B cell (primary cell): ENCODE results near the gene REST. TPM values are rescaled to one million over a fixed set of nuclear protein-coding genes. Genes with fewer than 3 reads are reported as not detected.

Experiments
- ATAC-seq: fragments of 200-7000 bp; cut with Tn5 transposase; one replicate; pipeline ENCODE4 v1.10.0; 2021; ENCODE audit warnings: low read depth, mild to moderate bottlenecking, moderate number of reproducible peaks, moderate library complexity
- CTCF ChIA-PET: fragments of 350-600 bp; sonication (Branson Sonifier 250); formaldehyde crosslinking; loops from one replicate; lab custom pipeline; 2021; ENCODE audit warnings: antibody characterized with exemption, inconsistent platforms; lab: Charles Lee
- POLR2A ChIA-PET: fragments of 350-600 bp; sonication (Branson Sonifier 250); formaldehyde crosslinking; loops from one replicate; lab custom pipeline; 2021; ENCODE audit warnings: antibody characterized with exemption; lab: Charles Lee
- DNase-seq: peaks from one replicate; pipeline ENCODE4 v3.0.0; 2013
- H2AFZ ChIP-seq: 2 replicates; pipeline ENCODE4 v1.6.1; 2012; ENCODE audit warnings: mild to moderate bottlenecking, low read depth, low read length; ENCODE audit not compliant: insufficient read depth, poor library complexity, severe bottlenecking
- H3K27ac ChIP-seq, 2 donors: 1 replicate in 1 of 2; 2 replicates in 1 of 2; pipeline ENCODE4 v1.5.1; 2012 to 2013; ENCODE audit warnings: low read length in 2 of 2, mild to moderate bottlenecking in 2 of 2, moderate library complexity in 1 of 2
- H3K27me3 ChIP-seq, 4 experiments: fragments of 200-600 bp in 1 of 4; sonication (generic) in 1 of 4; replicated peaks in 1 of 4; 1 replicate in 2 of 4; 2 replicates in 2 of 4; pipeline versions ENCODE4 v1.6.1 to v1.7.0; 2013 to 2016; ENCODE audit warnings: low read length in 3 of 4, mild to moderate bottlenecking in 2 of 4, mixed read lengths in 1 of 4, moderate library complexity in 1 of 4; ENCODE audit not compliant: insufficient read depth in 4 of 4, control insufficient read depth in 3 of 4; ENCODE audit errors: control extremely low read depth in 1 of 4
- H3K36me3 ChIP-seq, 2 experiments: replicated peaks in 1 of 2; 1 replicate in 1 of 2; 2 replicates in 1 of 2; pipeline versions ENCODE4 v1.6.1 to v1.7.1; 2013; ENCODE audit warnings: low read length in 1 of 2; ENCODE audit not compliant: insufficient read depth in 2 of 2, control insufficient read depth in 1 of 2; ENCODE audit errors: control extremely low read depth in 1 of 2, extremely low read depth in 1 of 2
- H3K4me1 ChIP-seq, 2 donors: fragments of 200-600 bp in 1 of 2; sonication (generic) in 1 of 2; 1 replicate in 1 of 2; 2 replicates in 1 of 2; pipeline versions ENCODE4 v1.5.1 to v1.6.1; 2013 to 2017; ENCODE audit warnings: low read length in 2 of 2; ENCODE audit not compliant: control insufficient read depth in 2 of 2, insufficient read depth in 2 of 2
- H3K4me2 ChIP-seq: replicated peaks from 2 replicates; pipeline ENCODE3; 2012; ENCODE audit warnings: mild to moderate bottlenecking, low read depth, low read length; ENCODE audit not compliant: poor library complexity, severe bottlenecking
- H3K4me3 ChIP-seq, 5 experiments: fragments of 200-600 bp in 1 of 5; sonication (generic) in 1 of 5; 1 replicate in 3 of 5; 2 replicates in 2 of 5; pipeline versions ENCODE4 v1.5.1 to v1.7.0; 2011 to 2016; ENCODE audit warnings: low read length in 4 of 5, mild to moderate bottlenecking in 4 of 5, low read depth in 2 of 5, control low read depth in 1 of 5, moderate library complexity in 1 of 5; ENCODE audit not compliant: insufficient read depth in 1 of 5; ENCODE audit errors: control extremely low read depth in 1 of 5, extremely low read depth in 1 of 5
- H3K79me2 ChIP-seq: fragments of 200-600 bp; sonication (generic); one replicate; pipeline ENCODE4 v1.6.0; 2016; ENCODE audit warnings: low read length; ENCODE audit not compliant: control insufficient read depth, insufficient read depth
- H3K9ac ChIP-seq: fragments of 200-600 bp; sonication (generic); 2 replicates; pipeline ENCODE4 v1.6.1; 2017; ENCODE audit warnings: mild to moderate bottlenecking, low read length, moderate library complexity
- H3K9me3 ChIP-seq, 3 donors: one replicate each; pipeline versions ENCODE4 v1.6.1 to v1.7.1; 2013; ENCODE audit warnings: low read length in 2 of 3; ENCODE audit not compliant: control insufficient read depth in 2 of 3, insufficient read depth in 1 of 3; ENCODE audit errors: control extremely low read depth in 1 of 3
- H4K20me1 ChIP-seq: 2 replicates; pipeline ENCODE4 v1.6.0; 2012; ENCODE audit warnings: mild to moderate bottlenecking, low read length; ENCODE audit not compliant: insufficient read depth, control insufficient read depth, poor library complexity, severe bottlenecking
- H3K27ac Mint-ChIP-seq: one replicate; pipeline ENCODE4 v1.8.0; 2021; ENCODE audit warnings: mixed read lengths
- H3K27me3 Mint-ChIP-seq: one replicate; pipeline ENCODE4 v1.8.0; 2021; ENCODE audit warnings: mixed read lengths
- H3K4me1 Mint-ChIP-seq: one replicate; pipeline ENCODE4 v1.8.0; 2021; ENCODE audit warnings: mixed read lengths
- H3K4me3 Mint-ChIP-seq: one replicate; pipeline ENCODE4 v1.8.0; 2021; ENCODE audit warnings: mixed read lengths
- H3K9me3 Mint-ChIP-seq: one replicate; pipeline ENCODE4 v1.8.0; 2022; ENCODE audit warnings: mixed read lengths; ENCODE audit not compliant: insufficient read depth
- EZH2 ChIP-seq: IDR thresholded peaks from 2 replicates; pipeline ENCODE4 v1.6.1; 2012; ENCODE audit warnings: borderline replicate concordance, low read depth, mild to moderate bottlenecking, moderate library complexity, low read length; ENCODE audit not compliant: insufficient read depth, poor library complexity, severe bottlenecking
- WGBS: methylation state at CpG from one replicate; pipeline ENCODE4 v1.1.5; 2013; ENCODE audit warnings: missing lambda C conversion rate; ENCODE audit not compliant: insufficient coverage; 5-methylcytosine and 5-hydroxymethylcytosine counted together
- intact Hi-C: fragments of 100-400 bp; cut with micrococcal nuclease; formaldehyde crosslinking; loops from one replicate; pipeline ENCODE4 v1.10.0; 2022
- polyA plus RNA-seq: library from polyadenylated mRNA; depleted of rRNA; stranded (reverse); fragments of >200 nt; gene quantifications from 2 replicates; pipeline ENCODE4 v1.2.3, GENCODE V29; 2012
- total RNA-seq, 2 donors: library from RNA; stranded (reverse); fragments of 120-200 nt in 1 of 2; gene quantifications; 1 replicate in 1 of 2; 2 replicates in 1 of 2; pipeline versions ENCODE4 v1.2.3 to v1.2.4, GENCODE V29; 2013 to 2022
- TF ChIP-seq, protein P1 (sequence below): fragments of 200-600 bp; IDR thresholded peaks from one replicate; pipeline ENCODE4 v1.8.0; 2022; ENCODE audit warnings: antibody characterized with exemption, mild to moderate bottlenecking

REST gene
- total and polyA plus RNA-seq, 2 donors (not counting 1 experiment from before 2014, with no cell fraction given) = 6.2 to 59.4 TPM

- Histone ChIP-seq H3K79me2 (peaks cover 96% of the 10 kb centered on the region), H3K36me3 (peaks cover 0 to 53% of the 10 kb centered on the region in 2 experiments), H2AFZ (no peak overlapping the region), H3K4me1 (peaks cover 0 to 12% of the 10 kb centered on the region in 2 donors), H3K9me3 (no peaks in the 10 kb centered on the region), H3K9ac (no peak overlapping the region), H4K20me1 (peaks cover 88% of the 10 kb centered on the region), H3K4me2 (no peak overlapping the region), H3K27me3 (no peaks in the 10 kb centered on the region), H3K4me3 (no peak overlapping the region), H3K27ac (no peak overlapping the region)
- ATAC-seq = no peak
- no peak overlapping the region for H3K4me3 Mint-ChIP-seq
- H3K27me3 Mint-ChIP-seq = no peaks in the 10 kb centered on the region
- no CpG with 5 or more reads among the region's 1 CpG for WGBS
- peaks cover 28% of the 10 kb centered on the region for H3K4me1 Mint-ChIP-seq
- intact Hi-C loops = no loop called here
- H3K9me3 Mint-ChIP-seq = no peaks in the 10 kb centered on the region
- ChIA-PET CTCF (no interaction called here), POLR2A (no interaction called here)
- no peak for TF ChIP-seq EZH2
- TF ChIP-seq, protein P1, sequence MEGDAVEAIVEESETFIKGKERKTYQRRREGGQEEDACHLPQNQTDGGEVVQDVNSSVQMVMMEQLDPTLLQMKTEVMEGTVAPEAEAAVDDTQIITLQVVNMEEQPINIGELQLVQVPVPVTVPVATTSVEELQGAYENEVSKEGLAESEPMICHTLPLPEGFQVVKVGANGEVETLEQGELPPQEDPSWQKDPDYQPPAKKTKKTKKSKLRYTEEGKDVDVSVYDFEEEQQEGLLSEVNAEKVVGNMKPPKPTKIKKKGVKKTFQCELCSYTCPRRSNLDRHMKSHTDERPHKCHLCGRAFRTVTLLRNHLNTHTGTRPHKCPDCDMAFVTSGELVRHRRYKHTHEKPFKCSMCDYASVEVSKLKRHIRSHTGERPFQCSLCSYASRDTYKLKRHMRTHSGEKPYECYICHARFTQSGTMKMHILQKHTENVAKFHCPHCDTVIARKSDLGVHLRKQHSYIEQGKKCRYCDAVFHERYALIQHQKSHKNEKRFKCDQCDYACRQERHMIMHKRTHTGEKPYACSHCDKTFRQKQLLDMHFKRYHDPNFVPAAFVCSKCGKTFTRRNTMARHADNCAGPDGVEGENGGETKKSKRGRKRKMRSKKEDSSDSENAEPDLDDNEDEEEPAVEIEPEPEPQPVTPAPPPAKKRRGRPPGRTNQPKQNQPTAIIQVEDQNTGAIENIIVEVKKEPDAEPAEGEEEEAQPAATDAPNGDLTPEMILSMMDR = no peak
- no peak overlapping the region for H3K27ac Mint-ChIP-seq
- no peak for DNase-seq
These were observed 78.5 kb downstream of the REST start for GRCh38 chr4:56986192-56986591.

GRCh38 chr4:56986952-56987351, 79.3 kb downstream of the REST start:
- Histone ChIP-seq H4K20me1 (peaks cover 87% of the 10 kb centered on the region), H3K9ac (no peak overlapping the region), H3K27me3 (no peaks in the 10 kb centered on the region), H3K4me3 (no peak overlapping the region), H3K36me3 (peaks cover 0 to 60% of the 10 kb centered on the region in 2 experiments), H3K27ac (no peak overlapping the region), H2AFZ (no peak overlapping the region), H3K4me1 (peaks cover 0 to 4% of the 10 kb centered on the region in 2 donors), H3K4me2 (no peak overlapping the region), H3K9me3 (no peaks in the 10 kb centered on the region), H3K79me2 (peaks cover 96% of the 10 kb centered on the region)
- Mint-ChIP-seq H3K9me3 (no peaks in the 10 kb centered on the region), H3K27ac (no peak overlapping the region), H3K4me1 (peaks cover 20% of the 10 kb centered on the region), H3K27me3 (no peaks in the 10 kb centered on the region), H3K4me3 (no peak overlapping the region)
- intact Hi-C loops = no loop called here
- ChIA-PET CTCF (no interaction called here), POLR2A (no interaction called here)
- DNase-seq (no peak), ATAC-seq (no peak)
- no peak for TF ChIP-seq EZH2
- TF ChIP-seq, protein P1 = no peak
- 92% methylated on average over 2 of the region's 3 CpGs for WGBS
